Ectodermal cell (in vitro differentiated cells): ENCODE results near the gene CRABP1.

Experiments used
- H3K27ac ChIP-seq: 2 replicates; pipeline ENCODE4 v1.7.0; 2013; ENCODE audit warnings: mild to moderate bottlenecking, low read depth, low read length; ENCODE audit not compliant: insufficient read depth, poor library complexity, severe bottlenecking
- H3K27me3 ChIP-seq: 2 replicates; pipeline ENCODE4 v1.7.0; 2013; ENCODE audit warnings: mild to moderate bottlenecking, low read length; ENCODE audit not compliant: insufficient read depth, control insufficient read depth, poor library complexity, severe bottlenecking
- H3K36me3 ChIP-seq: one replicate; pipeline ENCODE4 v1.7.0; 2013; ENCODE audit warnings: low read length; ENCODE audit not compliant: control insufficient read depth, insufficient read depth
- H3K4me1 ChIP-seq: one replicate; pipeline ENCODE4 v1.7.0; 2013; ENCODE audit warnings: low read length; ENCODE audit not compliant: control insufficient read depth, insufficient read depth
- H3K4me3 ChIP-seq: 2 replicates; pipeline ENCODE4 v1.7.0; 2013; ENCODE audit warnings: low read depth, low read length, control low read depth; ENCODE audit not compliant: insufficient read depth
- H3K9me3 ChIP-seq: 2 replicates; pipeline ENCODE4 v1.7.0; 2013; ENCODE audit warnings: mild to moderate bottlenecking, low read length, moderate library complexity; ENCODE audit not compliant: control insufficient read depth
- WGBS, 2 experiments: methylation state at CpG; one replicate each; pipeline ENCODE4 v1.1.7; 2013; ENCODE audit warnings: missing lambda C conversion rate in 2 of 2; 5-methylcytosine and 5-hydroxymethylcytosine counted together

CRABP1 gene

GRCh38 chr15:78360958-78361718 is 21.0 kb downstream of the CRABP1 start:
- Histone ChIP-seq H3K4me3 (no peak overlapping the region), H3K36me3 (no peaks in the 10 kb centered on the region), H3K27ac (no peak overlapping the region), H3K27me3 (no peaks in the 10 kb centered on the region), H3K9me3 (no peaks in the 10 kb centered on the region), H3K4me1 (peaks cover 14% of the 10 kb centered on the region)
- WGBS, 2 experiments, result 89 to 91% methylated on average over 8 of the region's 8 CpGs

- no peaks in the 10 kb centered on the region for H3K27me3 ChIP-seq
- no peaks in the 10 kb centered on the region for H3K36me3 ChIP-seq
- no peak overlapping the region for H3K27ac ChIP-seq
- WGBS, 2 experiments, result 96% methylated on average over 6 of the region's 6 CpGs
- no peaks in the 10 kb centered on the region for H3K9me3 ChIP-seq
- H3K4me3 ChIP-seq, result no peak overlapping the region
- H3K4me1 ChIP-seq, result peaks cover 14% of the 10 kb centered on the region
Measured at GRCh38 chr15:78361771-78362506, 21.8 kb downstream of the CRABP1 start.

- no peaks in the 10 kb centered on the region for H3K36me3 ChIP-seq
- H3K4me3 ChIP-seq, result no peak overlapping the region
- H3K27ac ChIP-seq, result no peak overlapping the region
- H3K9me3 ChIP-seq, result no peaks in the 10 kb centered on the region
- 86% methylated on average over 8 of the region's 8 CpGs for WGBS, 2 experiments
- peaks cover 12% of the 10 kb centered on the region for H3K4me1 ChIP-seq
- no peaks in the 10 kb centered on the region for H3K27me3 ChIP-seq
Measured at GRCh38 chr15:78362716-78363380, 22.7 kb downstream of the CRABP1 start.

GRCh38 chr15:78363381-78363734 is 23.2 kb downstream of the CRABP1 start:
- peaks cover 13% of the 10 kb centered on the region for H3K4me1 ChIP-seq
- no peak overlapping the region for H3K27ac ChIP-seq
- H3K9me3 ChIP-seq, result no peaks in the 10 kb centered on the region
- no peak overlapping the region for H3K4me3 ChIP-seq
- H3K36me3 ChIP-seq, result no peaks in the 10 kb centered on the region
- WGBS, 2 experiments, result 93 to 97% methylated on average over 6 of the region's 6 CpGs
- no peaks in the 10 kb centered on the region for H3K27me3 ChIP-seq

- WGBS, 2 experiments, result 92 to 95% methylated on average over 7 of the region's 7 CpGs
Measured at GRCh38 chr15:78364233-78364632, 24.1 kb downstream of the CRABP1 start.

GRCh38 chr15:78365917-78366316 is 25.8 kb downstream of the CRABP1 start:
- peaks cover 24% of the 10 kb centered on the region for H3K4me1 ChIP-seq
- no peaks in the 10 kb centered on the region for H3K9me3 ChIP-seq
- H3K4me3 ChIP-seq, result no peak overlapping the region
- no peaks in the 10 kb centered on the region for H3K36me3 ChIP-seq
- no peak overlapping the region for H3K27ac ChIP-seq
- no peaks in the 10 kb centered on the region for H3K27me3 ChIP-seq
- 91% methylated on average over 8 of the region's 8 CpGs for WGBS, 2 experiments

More at GRCh38 chr15:78364233-78364632, 24.1 kb downstream of the CRABP1 start:
- H3K36me3 ChIP-seq, result no peaks in the 10 kb centered on the region
- no peak overlapping the region for H3K27ac ChIP-seq
- no peaks in the 10 kb centered on the region for H3K27me3 ChIP-seq
- H3K4me1 ChIP-seq, result peaks cover 14% of the 10 kb centered on the region
- H3K4me3 ChIP-seq, result no peak overlapping the region
- H3K9me3 ChIP-seq, result no peaks in the 10 kb centered on the region

- Histone ChIP-seq H3K9me3 (no peaks in the 10 kb centered on the region), H3K27ac (no peak overlapping the region), H3K27me3 (no peaks in the 10 kb centered on the region), H3K4me3 (no peak overlapping the region), H3K4me1 (peaks cover 24% of the 10 kb centered on the region), H3K36me3 (no peaks in the 10 kb centered on the region)
- WGBS, 2 experiments, result 94% methylated on average over 4 to 5 of the region's 5 CpGs
Measured at GRCh38 chr15:78366342-78366741, 26.2 kb downstream of the CRABP1 start.

- H3K9me3 ChIP-seq, result no peaks in the 10 kb centered on the region
- no peaks in the 10 kb centered on the region for H3K36me3 ChIP-seq
- WGBS, 2 experiments, result 18 to 27% methylated on average over 5 of the region's 5 CpGs
Measured at GRCh38 chr15:78368651-78369050, 28.5 kb downstream of the CRABP1 start.

GRCh38 chr15:78369161-78369560 is 29.0 kb downstream of the CRABP1 start:
- Histone ChIP-seq H3K4me3 (no peak overlapping the region), H3K9me3 (no peaks in the 10 kb centered on the region), H3K4me1 (peaks cover 37% of the 10 kb centered on the region), H3K27ac (no peak overlapping the region), H3K36me3 (no peaks in the 10 kb centered on the region), H3K27me3 (no peaks in the 10 kb centered on the region)
- 91 to 94% methylated on average over 2 to 3 of the region's 3 CpGs for WGBS, 2 experiments

More at GRCh38 chr15:78368651-78369050, 28.5 kb downstream of the CRABP1 start:
- Histone ChIP-seq H3K4me3 (no peak overlapping the region), H3K27ac (no peak overlapping the region), H3K4me1 (peaks cover 37% of the 10 kb centered on the region), H3K27me3 (no peaks in the 10 kb centered on the region)

GRCh38 chr15:78370013-78370412 is 29.9 kb downstream of the CRABP1 start:
- no peaks in the 10 kb centered on the region for H3K9me3 ChIP-seq
- H3K4me3 ChIP-seq, result no peak overlapping the region
- H3K27me3 ChIP-seq, result no peaks in the 10 kb centered on the region
- 87 to 89% methylated on average over 6 of the region's 6 CpGs for WGBS, 2 experiments
- H3K27ac ChIP-seq, result no peak overlapping the region
- peaks cover 37% of the 10 kb centered on the region for H3K4me1 ChIP-seq
- no peaks in the 10 kb centered on the region for H3K36me3 ChIP-seq
